Ovary (tissue), 3 donors: ENCODE measurements around the gene LDLRAD4.

Experiments used
- CTCF ChIP-seq, 3 donors: fragments of 450-650 bp in 2 of 3; fragments of 200-600 bp in 1 of 3; IDR thresholded peaks; one replicate each; pipeline versions ENCODE4 v1.5.1 to v1.8.0; 2016 to 2022; ENCODE audit warnings: antibody characterized with exemption in 3 of 3, mild to moderate bottlenecking in 1 of 3
- EP300 ChIP-seq: sonication (generic); formaldehyde crosslinking; IDR thresholded peaks from one replicate; pipeline ENCODE4 v1.6.1; 2017; ENCODE audit warnings: antibody characterized with exemption
- POLR2A ChIP-seq: fragments of 450-650 bp; IDR thresholded peaks from one replicate; pipeline ENCODE4 v1.6.1; 2017; ENCODE audit warnings: antibody characterized with exemption, mild to moderate bottlenecking, moderate library complexity
- donor health status: DM: no; HTN: no; CAD: no.

DNA sequence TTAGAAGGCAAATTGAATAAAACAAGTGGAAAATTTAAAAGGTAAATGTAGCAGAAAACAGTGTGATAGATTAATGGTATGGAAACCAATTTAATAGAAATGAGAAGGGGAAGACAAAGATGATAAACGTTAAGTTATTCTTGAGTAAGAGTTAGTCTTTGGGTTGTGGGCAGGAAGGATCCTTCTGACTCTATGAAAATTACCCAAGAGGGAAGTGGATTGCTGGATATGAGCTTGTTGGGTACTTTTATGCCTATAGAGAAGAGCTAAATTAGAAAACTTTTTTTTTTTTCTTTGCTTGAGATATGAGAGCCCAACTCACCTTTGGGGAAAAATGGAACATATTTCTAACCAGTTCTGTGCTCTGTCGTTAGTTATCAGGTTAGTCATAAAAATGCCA is 144.0 kb downstream of the LDLRAD4 start:
- no peak for TF ChIP-seq CTCF (IDR thresholded peaks at IDR 0.05)
- no peak for TF ChIP-seq POLR2A
- no peak for TF ChIP-seq EP300
